HEK293 (cell line): ENCODE results near the gene COPS2.

Experiments used
- CTCF ChIA-PET: fragments of 350-600 bp; formaldehyde crosslinking; extraction: SDS; loops from one replicate; lab custom pipeline; 2021; ENCODE audit warnings: antibody characterized with exemption; lab: Yijun Ruan, JAX
- POLR2A ChIA-PET: fragments of 300-600 bp; formaldehyde crosslinking; extraction: SDS; loops from one replicate; lab custom pipeline; 2020; ENCODE audit warnings: antibody characterized with exemption, inconsistent platforms; lab: Yijun Ruan, JAX
- H3K27ac ChIP-seq: fragments of 200-500 bp; sonication (Bioruptor generic); 2 replicates; pipeline ENCODE4 v1.5.1; 2014; ENCODE audit warnings: low read depth, low read length, control low read depth, inconsistent platforms; ENCODE audit errors: extremely low read depth
- H3K36me3 ChIP-seq, 2 experiments: fragments of 200-500 bp in 1 of 2; sonication (Bioruptor generic) in 1 of 2; 1 replicate in 1 of 2; 2 replicates in 1 of 2; pipeline ENCODE4 v1.5.1; 2014 to 2017; ENCODE audit warnings: inconsistent platforms in 2 of 2, low read length in 2 of 2; ENCODE audit not compliant: control insufficient read depth in 2 of 2, insufficient read depth in 1 of 2
- H3K4me1 ChIP-seq: fragments of 200-500 bp; sonication (Bioruptor generic); 2 replicates; pipeline ENCODE4 v1.5.1; 2014; ENCODE audit warnings: mild to moderate bottlenecking, low read length, inconsistent platforms; ENCODE audit not compliant: control insufficient read depth, insufficient read depth
- H3K4me3 ChIP-seq: 2 replicates; pipeline ENCODE4 v1.5.1; 2011; ENCODE audit warnings: low read depth, mild to moderate bottlenecking, control low read depth, low read length, moderate library complexity
- H3K9me3 ChIP-seq: fragments of 200-500 bp; sonication (Bioruptor generic); 2 replicates; pipeline ENCODE4 v1.5.1; 2014; ENCODE audit warnings: low read depth, low read length, inconsistent platforms; ENCODE audit not compliant: control insufficient read depth, insufficient read depth
- FEZF1 ChIP-seq: fragments of 450-650 bp; formaldehyde crosslinking; IDR thresholded peaks from 2 replicates; pipeline ENCODE4 v1.5.1; 2016; ENCODE audit warnings: missing biosample characterization, missing genetic modification characterization
- HOXA7 ChIP-seq: sonication (generic); formaldehyde crosslinking; IDR thresholded peaks from 2 replicates; pipeline ENCODE4 v1.8.1; 2022; ENCODE audit warnings: missing genetic modification reagents, borderline replicate concordance
- HOXD13 ChIP-seq: sonication (generic); formaldehyde crosslinking; IDR thresholded peaks from 2 replicates; pipeline ENCODE4 v1.8.0; 2022; ENCODE audit warnings: missing genetic modification reagents, borderline replicate concordance
- MZF1 ChIP-seq: fragments of 450-650 bp; formaldehyde crosslinking; IDR thresholded peaks from 2 replicates; pipeline ENCODE4 v1.5.1; 2017; ENCODE audit warnings: missing biosample characterization, missing genetic modification characterization, borderline replicate concordance
- PATZ1 ChIP-seq: fragments of 450-650 bp; formaldehyde crosslinking; IDR thresholded peaks from 2 replicates; pipeline ENCODE4 v1.5.1; 2016; ENCODE audit warnings: missing biosample characterization, missing genetic modification characterization
- SP2 ChIP-seq: fragments of 450-650 bp; formaldehyde crosslinking; IDR thresholded peaks from 2 replicates; pipeline ENCODE4 v1.5.1; 2016; ENCODE audit warnings: missing biosample characterization, missing genetic modification characterization
- SP7 ChIP-seq: fragments of 450-650 bp; formaldehyde crosslinking; IDR thresholded peaks from 2 replicates; pipeline ENCODE4 v1.5.1; 2016; ENCODE audit warnings: missing biosample characterization, missing genetic modification characterization
- TSHZ1 ChIP-seq: fragments of 450-650 bp; formaldehyde crosslinking; IDR thresholded peaks from 2 replicates; pipeline ENCODE4 v1.5.1; 2016; ENCODE audit warnings: missing biosample characterization, missing genetic modification characterization, borderline replicate concordance
- ZBTB20 ChIP-seq: fragments of 450-650 bp; formaldehyde crosslinking; IDR thresholded peaks from 2 replicates; pipeline ENCODE4 v1.5.1; 2016; ENCODE audit warnings: missing biosample characterization, missing genetic modification characterization
- ZNF133 ChIP-seq: fragments of 450-650 bp; formaldehyde crosslinking; IDR thresholded peaks from 2 replicates; pipeline ENCODE4 v1.5.1; 2016; ENCODE audit warnings: missing biosample characterization, missing genetic modification characterization
- ZNF2 ChIP-seq: fragments of 450-650 bp; formaldehyde crosslinking; IDR thresholded peaks from 2 replicates; pipeline ENCODE4 v1.5.1; 2016; ENCODE audit warnings: missing biosample characterization, missing genetic modification characterization
- ZNF248 ChIP-seq: fragments of 450-650 bp; formaldehyde crosslinking; IDR thresholded peaks from 2 replicates; pipeline ENCODE4 v1.5.1; 2017; ENCODE audit warnings: missing biosample characterization, missing genetic modification characterization
- ZNF26 ChIP-seq: fragments of 450-650 bp; formaldehyde crosslinking; IDR thresholded peaks from 2 replicates; pipeline ENCODE4 v1.5.1; 2016; ENCODE audit warnings: missing biosample characterization, missing genetic modification characterization
- ZNF350 ChIP-seq: fragments of 450-650 bp; formaldehyde crosslinking; IDR thresholded peaks from 2 replicates; pipeline ENCODE4 v1.5.0; 2017; ENCODE audit warnings: missing biosample characterization, mild to moderate bottlenecking, missing genetic modification characterization
- ZNF362 ChIP-seq: fragments of 450-650 bp; formaldehyde crosslinking; IDR thresholded peaks from 2 replicates; pipeline ENCODE4 v1.5.1; 2016; ENCODE audit warnings: missing biosample characterization, missing genetic modification characterization
- ZNF391 ChIP-seq: fragments of 450-650 bp; formaldehyde crosslinking; IDR thresholded peaks from 2 replicates; pipeline ENCODE4 v1.5.1; 2016; ENCODE audit warnings: low read depth, missing biosample characterization, missing genetic modification characterization, borderline replicate concordance
- ZNF488 ChIP-seq: fragments of 450-650 bp; formaldehyde crosslinking; IDR thresholded peaks from 2 replicates; pipeline ENCODE4 v1.5.1; 2016; ENCODE audit warnings: missing biosample characterization, missing genetic modification characterization
- ZNF548 ChIP-seq: fragments of 450-650 bp; formaldehyde crosslinking; IDR thresholded peaks from 2 replicates; pipeline ENCODE4 v1.5.1; 2016; ENCODE audit warnings: missing biosample characterization, missing genetic modification characterization
- ZNF701 ChIP-seq: fragments of 450-650 bp; formaldehyde crosslinking; IDR thresholded peaks from 2 replicates; pipeline ENCODE4 v1.5.1; 2016; ENCODE audit warnings: missing biosample characterization, missing genetic modification characterization
- ZNF76 ChIP-seq: fragments of 450-650 bp; formaldehyde crosslinking; IDR thresholded peaks from 2 replicates; pipeline ENCODE4; 2016; ENCODE audit warnings: low read depth, missing biosample characterization, missing genetic modification characterization, borderline replicate concordance
- ZNF776 ChIP-seq: fragments of 450-650 bp; formaldehyde crosslinking; IDR thresholded peaks from 2 replicates; pipeline ENCODE4 v1.5.0; 2017; ENCODE audit warnings: missing biosample characterization, missing genetic modification characterization, borderline replicate concordance
- ZNF837 ChIP-seq: fragments of 450-650 bp; formaldehyde crosslinking; IDR thresholded peaks from 2 replicates; pipeline ENCODE4 v1.5.1; 2016; ENCODE audit warnings: missing biosample characterization, missing genetic modification characterization
- ZSCAN23 ChIP-seq: fragments of 450-650 bp; formaldehyde crosslinking; IDR thresholded peaks from 2 replicates; pipeline ENCODE4 v1.5.1; 2016; ENCODE audit warnings: missing biosample characterization, missing genetic modification characterization
- ZSCAN30 ChIP-seq: fragments of 450-650 bp; IDR thresholded peaks from 2 replicates; pipeline ENCODE4 v1.5.1; 2018; ENCODE audit warnings: missing biosample characterization, mild to moderate bottlenecking, missing genetic modification characterization, moderate library complexity

COPS2 gene

GRCh38 chr15:49155834-49156627 is 632 bp upstream of the COPS2 start (continued):
- no peak for TF ChIP-seq ZNF391 (tag by site-specific recombination)
- no peak for TF ChIP-seq ZNF548
- peak; percentile 53 for TF ChIP-seq ZBTB20 (tag by site-specific recombination)
- no peak for TF ChIP-seq ZNF133 (tag by site-specific recombination)
- no peak for TF ChIP-seq FEZF1 (tag by site-specific recombination)
- TF ChIP-seq MZF1 (tag by site-specific recombination) = no peak
- TF ChIP-seq HOXD13 (CRISPR knock-in tag) = no peak
- 0 out of 2 replicates have a peak, but pooled peaks have one; percentile 8 for TF ChIP-seq ZNF2 (tag by site-specific recombination)
- TF ChIP-seq ZNF776 (tag by site-specific recombination) = no peak
- no peak for TF ChIP-seq HOXA7

- H3K9me3 ChIP-seq = no peaks in the 10 kb centered on the region
- TF ChIP-seq ZNF362 (tag by site-specific recombination) (0 out of 2 replicates have a peak, but pooled peaks have one; percentile 26), ZNF350 (tag by site-specific recombination) (no peak)
- H3K36me3 ChIP-seq = no peaks in the 10 kb centered on the region
- H3K27ac ChIP-seq = peak overlapping the region; percentile 28; the same call in 1 of the 2 replicates
- ChIA-PET CTCF (interaction anchor here (0.6 to 2.6 kb wide), 2 partner anchors 9 to 908 kb away, joined by 4 to 11 read pairs; no protein-coding TSS in a partner anchor), POLR2A (interaction anchor here (1.2 to 2.5 kb wide), 3 partner anchors 15 to 179 kb away, joined by 3 to 27 read pairs (median 6); partner anchors contain the start of genes GALK2 and SECISBP2L)
- peaks cover 4% of the 10 kb centered on the region; the same call in 1 of the 2 replicates for H3K4me1 ChIP-seq
- peak overlapping the region; percentile 96 for H3K4me3 ChIP-seq
Measured at GRCh38 chr15:49154799-49155109, 645 bp downstream of the COPS2 start.

- H3K36me3 ChIP-seq = peaks cover 0 to 3% of the 10 kb centered on the region in 2 experiments; a peak in 1 of 3 replicates
- no peaks in the 10 kb centered on the region for H3K9me3 ChIP-seq
- peaks cover 4% of the 10 kb centered on the region; the same call in 1 of the 2 replicates for H3K4me1 ChIP-seq
- CTCF ChIA-PET = interaction anchor here (0.6 to 2.6 kb wide), 2 partner anchors 9 to 909 kb away, joined by 4 to 11 read pairs; no protein-coding TSS in a partner anchor
- POLR2A ChIA-PET = no interaction called here
- H3K4me3 ChIP-seq = peak overlapping the region; percentile 96
- H3K27ac ChIP-seq = no peak overlapping the region
- no peak for TF ChIP-seq ZNF76 (tag by site-specific recombination)
- TF ChIP-seq SP2 (tag by site-specific recombination) = no peak
- no peak for TF ChIP-seq ZSCAN23 (tag by site-specific recombination)
- no peak for TF ChIP-seq ZNF248
- TF ChIP-seq PATZ1 = no peak
- no peak for TF ChIP-seq ZNF26 (tag by site-specific recombination)
- TF ChIP-seq TSHZ1 (tag by site-specific recombination) = no peak
- TF ChIP-seq ZNF488 (tag by site-specific recombination) = no peak
- no peak for TF ChIP-seq ZNF837 (tag by site-specific recombination)
- TF ChIP-seq ZNF701 (tag by site-specific recombination) = no peak
- no peak for TF ChIP-seq SP7 (tag by site-specific recombination)
- no peak for TF ChIP-seq ZSCAN30 (tag by site-specific recombination)
Measured at GRCh38 chr15:49154359-49154758, 1.0 kb downstream of the COPS2 start.
